Measurements from ENCODE around the gene SLC25A41. TPM values are rescaled to one million over a fixed set of nuclear protein-coding genes. Genes with fewer than 3 reads are reported as not detected.

SLC25A41 gene
- not detected in 2 replicates for total RNA-seq

DNA sequence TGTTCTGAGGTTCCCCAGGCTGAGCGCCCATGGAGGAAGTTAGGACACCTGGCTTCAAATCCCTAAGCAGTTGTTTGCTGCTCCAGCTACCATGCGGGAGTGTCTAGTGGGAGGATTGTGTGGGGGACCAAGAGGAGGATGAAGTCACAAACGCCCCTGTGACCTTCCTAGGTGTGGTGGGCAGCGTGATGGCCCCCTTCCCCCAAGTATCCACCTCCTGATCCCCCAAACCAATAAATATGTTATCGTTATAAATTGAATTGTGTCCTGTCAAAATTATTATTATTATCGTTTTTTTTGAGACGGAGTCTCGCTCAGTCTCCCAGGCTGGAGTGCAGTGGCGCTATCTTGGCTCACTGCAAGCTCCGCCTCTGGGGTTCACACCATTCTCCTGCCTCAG, at the start of gene SLC25A41:
SLC25A41 (minus strand) TSS at position 101 of the 400 bp plus-strand sequence; CDS start at position 31, 70 bp downstream.
- Histone ChIP-seq H3K4me1 (ENCODE audit: insufficient read depth, low read length) (no peaks in the 10 kb centered on the region), H3K79me2 (ENCODE audit: insufficient read depth, low read length) (no peaks in the 10 kb centered on the region), H3K9me3 (ENCODE audit: low read depth, low read length) (no peaks in the 10 kb centered on the region), H4K20me1 (ENCODE audit: insufficient read depth, low read length) (no peaks in the 10 kb centered on the region), H3K4me3 (ENCODE audit: insufficient read depth, low read length) (no peak within 1 kb of the TSS), H3K27ac (ENCODE audit: low read depth, low read length) (no peak within 1 kb of the TSS), H3K4me2 (ENCODE audit: insufficient read depth, low read length) (no peak within 1 kb of the TSS), H2AFZ (ENCODE audit: low read length) (no peak within 1 kb of the TSS), H3K27me3 (ENCODE audit: insufficient read depth, low read length) (peaks cover 2% of the 10 kb centered on the region), H3K36me3 (ENCODE audit: insufficient read depth, low read length) (no peaks in the 10 kb centered on the region)
- no peak for DNase-seq (ENCODE audit: insufficient read length, low spot score, missing footprints)
- TF ChIP-seq, protein P1, sequence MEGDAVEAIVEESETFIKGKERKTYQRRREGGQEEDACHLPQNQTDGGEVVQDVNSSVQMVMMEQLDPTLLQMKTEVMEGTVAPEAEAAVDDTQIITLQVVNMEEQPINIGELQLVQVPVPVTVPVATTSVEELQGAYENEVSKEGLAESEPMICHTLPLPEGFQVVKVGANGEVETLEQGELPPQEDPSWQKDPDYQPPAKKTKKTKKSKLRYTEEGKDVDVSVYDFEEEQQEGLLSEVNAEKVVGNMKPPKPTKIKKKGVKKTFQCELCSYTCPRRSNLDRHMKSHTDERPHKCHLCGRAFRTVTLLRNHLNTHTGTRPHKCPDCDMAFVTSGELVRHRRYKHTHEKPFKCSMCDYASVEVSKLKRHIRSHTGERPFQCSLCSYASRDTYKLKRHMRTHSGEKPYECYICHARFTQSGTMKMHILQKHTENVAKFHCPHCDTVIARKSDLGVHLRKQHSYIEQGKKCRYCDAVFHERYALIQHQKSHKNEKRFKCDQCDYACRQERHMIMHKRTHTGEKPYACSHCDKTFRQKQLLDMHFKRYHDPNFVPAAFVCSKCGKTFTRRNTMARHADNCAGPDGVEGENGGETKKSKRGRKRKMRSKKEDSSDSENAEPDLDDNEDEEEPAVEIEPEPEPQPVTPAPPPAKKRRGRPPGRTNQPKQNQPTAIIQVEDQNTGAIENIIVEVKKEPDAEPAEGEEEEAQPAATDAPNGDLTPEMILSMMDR (IDR thresholded peaks at IDR 0.05; ENCODE audit: extremely low read depth, low read depth, low read length) = no peak

DNA sequence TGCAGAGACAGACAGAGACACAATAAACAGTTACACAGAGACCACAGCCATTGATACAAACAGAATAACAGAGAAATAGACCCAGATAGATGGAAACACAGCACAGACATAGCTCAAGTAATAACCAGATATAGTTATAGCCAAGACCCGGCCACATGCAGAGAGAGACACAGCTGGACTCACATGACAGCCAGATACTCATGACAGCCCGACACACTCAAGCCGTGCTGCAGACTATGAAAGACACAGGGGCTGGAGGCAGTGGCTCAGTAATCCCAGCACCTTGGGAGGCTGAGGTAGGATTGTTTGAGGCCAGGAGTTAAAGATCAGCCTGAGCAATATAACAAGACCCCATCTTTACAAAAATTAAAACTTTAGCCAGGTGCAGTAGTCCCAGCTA, 49.7 kb upstream of the SLC25A41 start:
- Histone ChIP-seq H4K20me1 (ENCODE audit: insufficient read depth, low read length) (no peaks in the 10 kb centered on the region), H3K27ac (ENCODE audit: low read depth, low read length) (no peak overlapping the region), H3K4me1 (ENCODE audit: insufficient read depth, low read length) (no peaks in the 10 kb centered on the region), H3K36me3 (ENCODE audit: insufficient read depth, low read length) (no peaks in the 10 kb centered on the region), H3K79me2 (ENCODE audit: insufficient read depth, low read length) (no peaks in the 10 kb centered on the region), H3K27me3 (ENCODE audit: insufficient read depth, low read length) (no peaks in the 10 kb centered on the region), H3K4me3 (ENCODE audit: insufficient read depth, low read length) (no peak overlapping the region), H2AFZ (ENCODE audit: low read length) (no peak overlapping the region), H3K9me3 (ENCODE audit: low read depth, low read length) (no peaks in the 10 kb centered on the region), H3K4me2 (ENCODE audit: insufficient read depth, low read length) (no peak overlapping the region)
- DNase-seq (ENCODE audit: insufficient read length, low spot score, missing footprints) = peak; percentile 31
- TF ChIP-seq, protein P1 (IDR thresholded peaks at IDR 0.05; ENCODE audit: extremely low read depth, low read depth, low read length) = no peak

DNA sequence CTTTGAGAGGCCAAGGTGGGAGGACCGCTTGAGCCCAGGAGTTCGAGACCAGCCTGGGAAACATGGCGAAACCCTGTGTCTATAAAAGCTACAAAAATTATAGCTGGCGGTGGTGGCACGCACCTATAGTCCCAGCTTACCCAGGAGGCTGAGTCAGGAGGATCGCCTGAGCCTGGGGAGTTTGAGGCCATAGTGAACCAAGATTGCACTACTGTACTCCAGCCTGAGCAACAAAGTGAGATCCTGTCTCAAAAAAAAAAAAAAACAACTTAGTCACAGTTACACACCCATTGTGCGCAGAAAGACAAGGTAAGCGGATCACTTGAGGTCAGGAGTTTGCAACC, 48.8 kb upstream of the SLC25A41 start:
- H3K4me2 ChIP-seq (ENCODE audit: insufficient read depth, low read length) = no peak overlapping the region
- no peaks in the 10 kb centered on the region for H3K9me3 ChIP-seq (ENCODE audit: low read depth, low read length)
- no peaks in the 10 kb centered on the region for H4K20me1 ChIP-seq (ENCODE audit: insufficient read depth, low read length)
- no peaks in the 10 kb centered on the region for H3K79me2 ChIP-seq (ENCODE audit: insufficient read depth, low read length)
- no peak overlapping the region for H3K27ac ChIP-seq (ENCODE audit: low read depth, low read length)
- TF ChIP-seq, protein P1 (IDR thresholded peaks at IDR 0.05; ENCODE audit: extremely low read depth, low read depth, low read length) = no peak
- H2AFZ ChIP-seq (ENCODE audit: low read length) = no peak overlapping the region
- H3K27me3 ChIP-seq (ENCODE audit: insufficient read depth, low read length) = no peaks in the 10 kb centered on the region
- H3K36me3 ChIP-seq (ENCODE audit: insufficient read depth, low read length) = no peaks in the 10 kb centered on the region
- H3K4me3 ChIP-seq (ENCODE audit: insufficient read depth, low read length) = no peak overlapping the region
- no peak for DNase-seq (ENCODE audit: insufficient read length, low spot score, missing footprints)
- H3K4me1 ChIP-seq (ENCODE audit: insufficient read depth, low read length) = no peaks in the 10 kb centered on the region

DNA sequence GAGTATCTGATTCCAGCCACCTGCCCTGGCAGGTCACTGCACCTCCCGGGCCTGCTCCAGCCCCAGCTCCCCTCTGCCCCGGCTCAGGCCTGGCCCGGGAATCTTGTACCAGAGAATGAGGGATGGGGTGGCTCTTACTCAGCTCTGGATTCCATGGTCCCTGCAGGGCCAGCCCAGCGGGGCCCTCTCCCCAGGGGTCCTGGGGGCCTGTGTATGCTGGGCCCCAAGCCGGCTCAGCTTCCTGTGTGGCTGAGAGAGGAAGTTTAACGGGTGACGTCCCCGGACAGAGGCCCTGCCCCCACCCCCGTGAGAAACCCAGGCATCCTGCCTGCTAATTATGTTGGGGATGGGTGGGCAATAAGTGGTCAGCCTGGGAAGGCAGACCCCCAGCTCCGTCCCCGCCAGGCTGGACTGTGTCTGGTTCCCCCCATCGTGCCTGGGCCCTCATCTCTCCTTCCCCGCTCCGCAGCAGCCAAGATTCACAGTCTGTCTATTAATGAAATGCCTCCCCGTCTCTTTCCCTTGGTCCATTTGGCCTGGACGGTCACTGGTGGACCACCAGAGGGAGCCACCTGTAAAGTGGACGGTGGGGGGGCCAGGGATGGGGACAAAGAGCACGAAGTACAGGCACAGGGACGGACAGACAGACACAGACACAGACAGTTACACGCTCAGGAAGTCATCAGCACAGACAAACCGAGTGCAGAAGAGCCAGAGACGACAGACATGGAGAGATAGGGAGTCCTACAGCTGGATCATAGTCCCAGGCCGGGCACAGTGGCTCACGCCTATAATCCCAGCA, 48.2 kb upstream of the SLC25A41 start, which contains the start of gene DENND1C:
DENND1C (minus strand) TSS at position 247 of the 802 bp plus-strand sequence; CDS start at position 155, 92 bp downstream.
- no peaks in the 10 kb centered on the region for H4K20me1 ChIP-seq (ENCODE audit: insufficient read depth, low read length)
- no peaks in the 10 kb centered on the region for H3K27me3 ChIP-seq (ENCODE audit: insufficient read depth, low read length)
- DNase-seq (ENCODE audit: insufficient read length, low spot score, missing footprints) = peak; percentile 91
- H3K4me3 ChIP-seq (ENCODE audit: insufficient read depth, low read length) = no peak within 1 kb of the TSS
- H3K79me2 ChIP-seq (ENCODE audit: insufficient read depth, low read length) = no peaks in the 10 kb centered on the region
- H3K9me3 ChIP-seq (ENCODE audit: low read depth, low read length) = no peaks in the 10 kb centered on the region
- H3K36me3 ChIP-seq (ENCODE audit: insufficient read depth, low read length) = no peaks in the 10 kb centered on the region
- TF ChIP-seq, protein P1 (IDR thresholded peaks at IDR 0.05; ENCODE audit: extremely low read depth, low read depth, low read length) = peak; percentile 51
- H3K27ac ChIP-seq (ENCODE audit: low read depth, low read length) = no peak within 1 kb of the TSS
- H2AFZ ChIP-seq (ENCODE audit: low read length) = no peak within 1 kb of the TSS
- no peak within 1 kb of the TSS for H3K4me2 ChIP-seq (ENCODE audit: insufficient read depth, low read length)
- H3K4me1 ChIP-seq (ENCODE audit: insufficient read depth, low read length) = no peaks in the 10 kb centered on the region

Measured in osteoblast (primary cell).